Lower lobe of right lung (tissue), 2 donors: ENCODE measurements around the gene SLC7A1. TPM values are rescaled to one million over a fixed set of nuclear protein-coding genes. Genes with fewer than 3 reads are reported as not detected.

Source experiments
- ATAC-seq, 2 donors: fragments of 200-7000 bp; cut with Tn5 transposase; one replicate each; pipeline ENCODE4 v1.9.1; 2020 to 2022; ENCODE audit warnings: mild to moderate bottlenecking in 2 of 2, moderate library complexity in 2 of 2
- DNase-seq: peaks from one replicate; pipeline ENCODE4 v3.0.0-alpha.2; 2020
- H3K27ac ChIP-seq: fragments of 200-600 bp; one replicate; pipeline ENCODE4 v1.8.0; 2022
- H3K27me3 ChIP-seq: fragments of 200-600 bp; one replicate; pipeline ENCODE4 v1.8.0; 2022; ENCODE audit warnings: low read depth
- H3K36me3 ChIP-seq: fragments of 200-600 bp; one replicate; pipeline ENCODE4 v1.8.0; 2022; ENCODE audit warnings: mild to moderate bottlenecking
- H3K4me1 ChIP-seq: fragments of 200-600 bp; one replicate; pipeline ENCODE4 v1.8.0; 2022
- H3K4me3 ChIP-seq: fragments of 200-600 bp; one replicate; pipeline ENCODE4 v1.8.0; 2022; ENCODE audit warnings: mild to moderate bottlenecking
- H3K9me3 ChIP-seq: fragments of 200-600 bp; one replicate; pipeline ENCODE4 v1.8.0; 2022
- intact Hi-C: fragments of 100-400 bp; cut with DNase I; formaldehyde crosslinking; loops from one replicate; pipeline ENCODE4 v1.11.0; 2022
- total RNA-seq: library from RNA; stranded (reverse); fragmentation: NEBNext Ultra II Directional; extraction: Animal tissue kit (Norgen Biotek cat#: 25700); gene quantifications from one replicate; pipeline ENCODE4 v1.2.1, GENCODE V29; 2021
- TF ChIP-seq, protein P1 (sequence below): fragments of 200-600 bp; IDR thresholded peaks from one replicate; pipeline ENCODE4 v1.8.0; 2022; ENCODE audit warnings: antibody characterized with exemption, mild to moderate bottlenecking
- donor health status: DM: no; HTN: yes; CAD: no; lungs with severe emphysema.

SLC7A1 gene
- total RNA-seq, 1 donor from 2014 or later, result 19.2 TPM

DNA sequence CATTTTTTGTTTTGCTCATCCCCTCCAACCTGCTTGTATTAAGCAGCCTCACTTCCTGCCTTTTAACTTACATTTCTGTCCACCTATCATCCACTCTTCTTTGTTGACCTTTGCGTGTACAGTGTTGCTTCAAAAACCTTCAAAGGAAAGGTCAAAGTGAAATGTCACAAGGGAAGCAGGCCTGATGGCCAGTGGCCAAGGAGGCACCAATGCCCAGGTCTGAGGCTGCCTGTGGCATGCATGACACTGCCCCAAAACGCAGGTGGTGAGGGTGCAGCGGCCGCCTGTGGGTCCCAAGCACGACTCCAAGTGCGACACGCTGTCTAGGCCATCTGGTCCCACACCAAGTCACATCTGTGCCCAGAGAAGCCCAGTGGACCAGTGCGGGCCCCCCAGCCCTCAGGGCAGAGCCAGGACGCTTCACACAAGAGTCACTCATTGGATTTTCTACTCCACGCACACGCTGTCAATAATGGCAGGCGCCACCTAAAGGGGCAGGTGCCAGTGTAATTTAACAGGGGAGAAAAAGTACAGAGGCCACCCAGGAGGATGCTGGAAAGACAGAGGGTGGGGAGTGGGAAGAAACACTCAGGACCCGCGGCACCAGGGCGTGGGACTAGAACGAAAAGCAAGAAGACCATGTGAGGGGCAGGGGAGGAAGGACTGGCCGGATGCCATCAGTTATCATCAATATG lies 23.5 kb downstream of the SLC7A1 start:
- ATAC-seq (peak in 1 of 2 donors; percentile 33), DNase-seq (no peak)
- intact Hi-C loops, result no loop called here
- H3K4me1 ChIP-seq, result peaks cover 3% of the 10 kb centered on the region
- no peak overlapping the region for H3K4me3 ChIP-seq
- H3K27ac ChIP-seq, result no peak overlapping the region
- H3K9me3 ChIP-seq, result no peaks in the 10 kb centered on the region
- H3K27me3 ChIP-seq, result no peaks in the 10 kb centered on the region
- H3K36me3 ChIP-seq, result no peaks in the 10 kb centered on the region
- TF ChIP-seq, protein P1, sequence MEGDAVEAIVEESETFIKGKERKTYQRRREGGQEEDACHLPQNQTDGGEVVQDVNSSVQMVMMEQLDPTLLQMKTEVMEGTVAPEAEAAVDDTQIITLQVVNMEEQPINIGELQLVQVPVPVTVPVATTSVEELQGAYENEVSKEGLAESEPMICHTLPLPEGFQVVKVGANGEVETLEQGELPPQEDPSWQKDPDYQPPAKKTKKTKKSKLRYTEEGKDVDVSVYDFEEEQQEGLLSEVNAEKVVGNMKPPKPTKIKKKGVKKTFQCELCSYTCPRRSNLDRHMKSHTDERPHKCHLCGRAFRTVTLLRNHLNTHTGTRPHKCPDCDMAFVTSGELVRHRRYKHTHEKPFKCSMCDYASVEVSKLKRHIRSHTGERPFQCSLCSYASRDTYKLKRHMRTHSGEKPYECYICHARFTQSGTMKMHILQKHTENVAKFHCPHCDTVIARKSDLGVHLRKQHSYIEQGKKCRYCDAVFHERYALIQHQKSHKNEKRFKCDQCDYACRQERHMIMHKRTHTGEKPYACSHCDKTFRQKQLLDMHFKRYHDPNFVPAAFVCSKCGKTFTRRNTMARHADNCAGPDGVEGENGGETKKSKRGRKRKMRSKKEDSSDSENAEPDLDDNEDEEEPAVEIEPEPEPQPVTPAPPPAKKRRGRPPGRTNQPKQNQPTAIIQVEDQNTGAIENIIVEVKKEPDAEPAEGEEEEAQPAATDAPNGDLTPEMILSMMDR, result no peak

DNA sequence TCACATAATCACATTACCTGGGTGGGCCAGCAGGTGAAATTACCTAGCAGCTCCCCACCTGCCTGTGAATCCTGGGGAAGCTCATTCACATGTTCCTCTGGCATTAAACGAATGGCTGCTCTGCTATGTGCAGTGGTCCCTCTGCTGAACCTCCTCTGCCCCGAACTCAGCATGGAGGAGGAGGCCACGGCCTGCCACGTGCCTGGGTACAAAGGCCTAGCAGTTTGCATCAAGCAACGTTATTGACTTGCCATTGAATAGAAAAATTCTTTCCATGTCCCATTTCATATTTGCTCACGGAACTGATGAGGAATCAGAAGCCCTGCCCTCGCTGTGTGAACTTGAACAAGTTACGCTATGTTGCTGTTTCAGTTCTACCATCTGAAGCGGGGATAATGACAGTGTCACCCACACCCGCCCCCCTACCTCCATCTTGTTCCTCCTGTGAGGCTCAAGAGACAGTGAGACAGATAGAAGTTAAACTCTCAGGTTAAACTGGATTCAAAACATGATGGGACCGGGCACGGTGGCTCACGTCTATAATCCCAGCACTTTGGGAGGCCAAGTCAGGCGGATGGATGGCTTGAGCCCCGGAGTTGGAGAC lies 25.3 kb downstream of the SLC7A1 start:
- intact Hi-C loops, result no loop called here
- Histone ChIP-seq H3K27ac (no peak overlapping the region), H3K27me3 (no peaks in the 10 kb centered on the region), H3K4me3 (no peak overlapping the region), H3K4me1 (peaks cover 3% of the 10 kb centered on the region), H3K36me3 (no peaks in the 10 kb centered on the region), H3K9me3 (no peaks in the 10 kb centered on the region)
- DNase-seq (no peak), ATAC-seq (no peak)
- TF ChIP-seq, protein P1, result no peak

DNA sequence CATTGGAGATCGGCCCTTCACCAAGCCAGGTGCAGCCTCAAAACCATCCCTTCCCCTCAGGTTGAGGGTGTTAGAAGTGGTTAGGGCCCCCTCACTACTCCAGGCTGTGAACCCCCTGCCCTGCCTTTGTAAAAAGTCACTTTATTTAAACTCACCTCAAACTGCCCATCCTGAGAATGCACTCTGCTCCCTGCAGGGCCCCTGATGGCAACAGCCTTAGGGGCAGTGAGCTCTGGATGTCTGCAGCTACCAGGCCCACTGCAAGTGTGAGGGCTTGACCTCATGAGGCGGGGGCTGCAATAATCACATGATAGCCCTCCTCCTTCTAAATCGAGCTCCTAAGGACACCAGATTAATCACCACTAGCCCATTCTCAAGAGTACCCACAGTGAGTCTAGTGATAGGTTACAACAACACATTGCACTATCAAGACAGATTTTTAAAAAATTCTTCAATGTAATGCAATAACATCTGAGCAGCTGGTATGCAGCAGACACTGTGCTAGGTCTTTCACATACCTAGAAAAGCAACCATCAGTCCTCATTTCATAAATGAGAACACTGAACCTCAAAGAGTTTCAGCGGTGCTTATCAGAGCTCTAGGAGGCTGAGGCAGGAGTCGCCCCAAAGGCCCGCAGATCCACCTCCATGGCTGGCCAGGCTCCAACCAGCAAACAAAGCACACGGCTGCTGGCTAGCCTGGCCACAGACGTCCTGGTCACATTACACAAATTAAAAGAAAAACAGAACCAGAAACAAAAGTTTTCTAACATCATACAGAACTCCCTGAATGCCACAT lies 26.0 kb downstream of the SLC7A1 start:
- DNase-seq, result no peak
- ATAC-seq, result peak in 1 of 2 donors; percentile 56
- Histone ChIP-seq H3K4me1 (peaks cover 3% of the 10 kb centered on the region), H3K9me3 (no peaks in the 10 kb centered on the region), H3K4me3 (no peak overlapping the region), H3K27ac (no peak overlapping the region), H3K27me3 (no peaks in the 10 kb centered on the region), H3K36me3 (no peaks in the 10 kb centered on the region)
- TF ChIP-seq, protein P1, result no peak
- intact Hi-C loops, result no loop called here

- H3K27me3 ChIP-seq, result no peaks in the 10 kb centered on the region
- H3K4me3 ChIP-seq, result no peak overlapping the region
- H3K4me1 ChIP-seq, result peaks cover 3% of the 10 kb centered on the region
- H3K27ac ChIP-seq, result no peak overlapping the region
- H3K9me3 ChIP-seq, result no peaks in the 10 kb centered on the region
- DNase-seq, result no peak
- TF ChIP-seq, protein P1, result no peak
- intact Hi-C loops, result no loop called here
- no peaks in the 10 kb centered on the region for H3K36me3 ChIP-seq
- ATAC-seq, result no peak
Measured at GRCh38 chr13:29568731-29569130, 26.8 kb downstream of the SLC7A1 start.

- no peak overlapping the region for H3K4me3 ChIP-seq
- no peaks in the 10 kb centered on the region for H3K36me3 ChIP-seq
- TF ChIP-seq, protein P1, result no peak
- H3K27ac ChIP-seq, result no peak overlapping the region
- no peaks in the 10 kb centered on the region for H3K9me3 ChIP-seq
- no peak for DNase-seq
- H3K4me1 ChIP-seq, result peaks cover 3% of the 10 kb centered on the region
- no peaks in the 10 kb centered on the region for H3K27me3 ChIP-seq
- ATAC-seq, result no peak
- intact Hi-C loops, result no loop called here
Measured at GRCh38 chr13:29567411-29567810, 28.1 kb downstream of the SLC7A1 start.
